ENCODE data around the gene TMF1.

DNA sequence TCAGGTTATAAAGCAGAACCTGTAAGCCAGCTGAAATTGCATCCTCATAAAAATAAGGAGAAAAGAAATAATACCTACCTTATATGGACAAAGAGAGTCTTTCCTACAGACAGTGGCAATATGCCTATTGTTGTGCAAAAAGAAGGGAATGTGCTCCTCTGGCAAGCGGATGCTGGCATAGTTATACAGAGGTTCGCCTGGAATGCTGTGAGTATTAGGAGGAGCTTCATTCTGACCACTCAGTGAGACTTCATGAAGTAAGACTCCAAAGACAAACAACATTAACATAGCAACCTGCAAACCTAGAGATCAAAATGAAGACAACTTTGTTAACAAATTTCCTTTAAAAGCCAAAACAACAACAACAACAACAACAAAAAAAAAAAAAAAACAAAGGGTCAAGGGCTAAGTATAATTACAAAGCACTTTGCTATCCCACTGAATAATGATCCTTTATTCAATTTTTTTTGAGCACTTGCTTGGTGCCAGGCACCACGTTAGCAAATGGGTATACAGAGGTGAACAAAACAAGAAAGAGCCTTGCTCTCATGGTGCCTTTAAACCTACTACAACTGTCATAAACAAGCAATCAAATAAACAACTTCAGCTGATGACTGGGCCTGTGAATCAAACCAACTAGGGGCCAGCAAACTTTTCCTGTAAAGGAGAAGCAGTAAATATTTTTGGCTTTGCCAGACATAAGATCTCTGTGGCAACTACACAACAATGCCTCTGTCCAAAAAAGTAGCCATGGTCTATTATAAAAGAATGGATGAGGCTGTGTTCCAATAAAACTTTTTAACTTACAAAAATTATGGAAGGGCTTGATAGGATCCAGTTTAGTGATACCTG is 42.3 kb downstream of the TMF1 start:
- TF ChIP-seq, protein P1, sequence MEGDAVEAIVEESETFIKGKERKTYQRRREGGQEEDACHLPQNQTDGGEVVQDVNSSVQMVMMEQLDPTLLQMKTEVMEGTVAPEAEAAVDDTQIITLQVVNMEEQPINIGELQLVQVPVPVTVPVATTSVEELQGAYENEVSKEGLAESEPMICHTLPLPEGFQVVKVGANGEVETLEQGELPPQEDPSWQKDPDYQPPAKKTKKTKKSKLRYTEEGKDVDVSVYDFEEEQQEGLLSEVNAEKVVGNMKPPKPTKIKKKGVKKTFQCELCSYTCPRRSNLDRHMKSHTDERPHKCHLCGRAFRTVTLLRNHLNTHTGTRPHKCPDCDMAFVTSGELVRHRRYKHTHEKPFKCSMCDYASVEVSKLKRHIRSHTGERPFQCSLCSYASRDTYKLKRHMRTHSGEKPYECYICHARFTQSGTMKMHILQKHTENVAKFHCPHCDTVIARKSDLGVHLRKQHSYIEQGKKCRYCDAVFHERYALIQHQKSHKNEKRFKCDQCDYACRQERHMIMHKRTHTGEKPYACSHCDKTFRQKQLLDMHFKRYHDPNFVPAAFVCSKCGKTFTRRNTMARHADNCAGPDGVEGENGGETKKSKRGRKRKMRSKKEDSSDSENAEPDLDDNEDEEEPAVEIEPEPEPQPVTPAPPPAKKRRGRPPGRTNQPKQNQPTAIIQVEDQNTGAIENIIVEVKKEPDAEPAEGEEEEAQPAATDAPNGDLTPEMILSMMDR (IDR thresholded peaks at IDR 0.05) = no peak
- no peak for TF ChIP-seq POLR2A (IDR thresholded peaks at IDR 0.05)

All from Peyer's patch (tissue), 4 donors.